OCI-LY1 (cell line): ENCODE results near the gene RARG.

ENCODE experiments used
- CTCF ChIP-seq: fragments of 200-600 bp; sonication (generic), shearing (Covaris generic); IDR thresholded peaks from 2 replicates; pipeline ENCODE4 v1.5.1; 2017; ENCODE audit warnings: mild to moderate bottlenecking, antibody characterized with exemption, low read length, moderate library complexity, mixed read lengths
- EZH2 ChIP-seq: fragments of 200-600 bp; sonication (generic), shearing (Covaris generic); IDR thresholded peaks from 2 replicates; pipeline ENCODE4 v1.8.0; 2017; ENCODE audit warnings: borderline replicate concordance, mixed run types, mild to moderate bottlenecking, antibody characterized with exemption, low read length, moderate library complexity, mixed read lengths

- TF ChIP-seq CTCF (no peak), EZH2 (no peak)
These were observed 5.2 kb downstream of the RARG start for GRCh38 chr12:53226815-53227214.
